ENCODE data around the gene SLC29A3. TPM values are rescaled to one million over a fixed set of nuclear protein-coding genes. Genes with fewer than 3 reads are reported as not detected.

SLC29A3 gene
- total RNA-seq, 4 donors from 2014 or later, result 1.0 to 13.8 (median 5.5) TPM

DNA sequence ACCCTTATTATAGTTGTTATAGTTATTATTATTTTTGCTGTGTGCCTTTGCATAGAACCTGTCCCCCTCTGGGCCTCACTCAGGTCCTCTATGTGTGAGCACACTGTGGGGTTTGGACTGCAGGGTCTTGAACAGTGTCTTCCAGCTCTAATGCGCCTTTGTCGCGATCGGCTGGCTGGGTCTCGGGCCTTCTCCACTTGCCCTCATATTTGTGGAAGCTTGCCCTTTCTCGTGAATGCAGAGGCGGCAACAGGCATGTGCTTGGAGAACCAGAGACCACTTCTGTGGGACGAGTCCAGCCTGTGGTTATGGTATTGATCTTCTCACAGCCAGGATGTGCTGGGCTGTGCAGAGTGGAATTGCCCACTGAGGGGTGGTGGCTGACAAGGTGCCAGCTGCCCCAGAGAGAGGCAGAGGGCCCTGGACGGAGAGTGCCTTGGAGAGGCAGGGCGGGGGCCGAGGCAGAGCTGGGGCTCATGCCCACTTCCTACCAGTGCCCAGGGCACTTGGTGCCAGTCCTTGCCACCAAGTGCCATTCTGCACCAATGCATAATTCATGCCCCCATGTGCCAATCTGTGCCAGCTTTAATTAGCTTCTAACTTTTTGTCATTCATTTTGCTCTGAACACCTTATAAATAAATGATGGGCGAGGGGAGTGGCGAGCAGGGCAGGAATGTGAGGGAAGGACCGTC is 70.9 kb downstream of the SLC29A3 start:
- Histone ChIP-seq H3K4me3 (no peak overlapping the region), H3K9me3 (no peaks in the 10 kb centered on the region), H3K4me1 (no peaks in the 10 kb centered on the region), H3K27me3 (no peaks in the 10 kb centered on the region), H3K36me3 (no peaks in the 10 kb centered on the region), H3K27ac (no peak overlapping the region)
- TF ChIP-seq, protein P1, sequence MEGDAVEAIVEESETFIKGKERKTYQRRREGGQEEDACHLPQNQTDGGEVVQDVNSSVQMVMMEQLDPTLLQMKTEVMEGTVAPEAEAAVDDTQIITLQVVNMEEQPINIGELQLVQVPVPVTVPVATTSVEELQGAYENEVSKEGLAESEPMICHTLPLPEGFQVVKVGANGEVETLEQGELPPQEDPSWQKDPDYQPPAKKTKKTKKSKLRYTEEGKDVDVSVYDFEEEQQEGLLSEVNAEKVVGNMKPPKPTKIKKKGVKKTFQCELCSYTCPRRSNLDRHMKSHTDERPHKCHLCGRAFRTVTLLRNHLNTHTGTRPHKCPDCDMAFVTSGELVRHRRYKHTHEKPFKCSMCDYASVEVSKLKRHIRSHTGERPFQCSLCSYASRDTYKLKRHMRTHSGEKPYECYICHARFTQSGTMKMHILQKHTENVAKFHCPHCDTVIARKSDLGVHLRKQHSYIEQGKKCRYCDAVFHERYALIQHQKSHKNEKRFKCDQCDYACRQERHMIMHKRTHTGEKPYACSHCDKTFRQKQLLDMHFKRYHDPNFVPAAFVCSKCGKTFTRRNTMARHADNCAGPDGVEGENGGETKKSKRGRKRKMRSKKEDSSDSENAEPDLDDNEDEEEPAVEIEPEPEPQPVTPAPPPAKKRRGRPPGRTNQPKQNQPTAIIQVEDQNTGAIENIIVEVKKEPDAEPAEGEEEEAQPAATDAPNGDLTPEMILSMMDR (IDR thresholded peaks at IDR 0.05), result no peak
- TF ChIP-seq POLR2A (IDR thresholded peaks at IDR 0.05), result no peak
- intact Hi-C loops (cut with DNase I; ENCODE audit: low total_unique reads), result loop anchor here (10.0 kb wide), 2 partner anchors 185 to 315 kb away; no protein-coding TSS in a partner anchor
- DNase-seq, result no peak

DNA sequence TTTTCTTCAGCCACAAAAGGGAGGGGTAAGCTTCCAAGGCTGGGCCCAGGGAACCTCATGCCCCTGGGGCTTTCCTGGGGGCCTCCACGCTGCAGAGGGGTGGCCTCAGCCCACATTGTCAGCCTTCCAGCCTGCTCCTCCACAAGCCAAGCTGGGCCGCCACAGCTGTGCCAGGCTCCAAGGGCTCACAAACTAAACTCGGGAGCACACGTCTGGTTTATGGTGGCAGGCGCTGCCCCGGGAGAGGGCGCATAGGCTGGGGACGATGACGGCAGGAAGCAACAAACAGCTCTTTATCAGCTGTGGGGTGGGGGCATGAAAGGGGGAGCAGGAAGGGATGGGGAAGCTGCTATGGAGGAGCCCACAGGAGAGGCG is 71.4 kb downstream of the SLC29A3 start:
- no peaks in the 10 kb centered on the region for H3K4me1 ChIP-seq
- no peaks in the 10 kb centered on the region for H3K9me3 ChIP-seq
- no peak overlapping the region for H3K27ac ChIP-seq
- H3K36me3 ChIP-seq, result no peaks in the 10 kb centered on the region
- TF ChIP-seq, protein P1 (IDR thresholded peaks at IDR 0.05), result no peak
- no peak for TF ChIP-seq POLR2A (IDR thresholded peaks at IDR 0.05)
- DNase-seq, result no peak
- no peaks in the 10 kb centered on the region for H3K27me3 ChIP-seq
- no peak overlapping the region for H3K4me3 ChIP-seq
- intact Hi-C loops (cut with DNase I; ENCODE audit: low total_unique reads), result loop anchor here (10.0 kb wide), 1 partner anchor 314 kb away; no protein-coding TSS in a partner anchor

DNA sequence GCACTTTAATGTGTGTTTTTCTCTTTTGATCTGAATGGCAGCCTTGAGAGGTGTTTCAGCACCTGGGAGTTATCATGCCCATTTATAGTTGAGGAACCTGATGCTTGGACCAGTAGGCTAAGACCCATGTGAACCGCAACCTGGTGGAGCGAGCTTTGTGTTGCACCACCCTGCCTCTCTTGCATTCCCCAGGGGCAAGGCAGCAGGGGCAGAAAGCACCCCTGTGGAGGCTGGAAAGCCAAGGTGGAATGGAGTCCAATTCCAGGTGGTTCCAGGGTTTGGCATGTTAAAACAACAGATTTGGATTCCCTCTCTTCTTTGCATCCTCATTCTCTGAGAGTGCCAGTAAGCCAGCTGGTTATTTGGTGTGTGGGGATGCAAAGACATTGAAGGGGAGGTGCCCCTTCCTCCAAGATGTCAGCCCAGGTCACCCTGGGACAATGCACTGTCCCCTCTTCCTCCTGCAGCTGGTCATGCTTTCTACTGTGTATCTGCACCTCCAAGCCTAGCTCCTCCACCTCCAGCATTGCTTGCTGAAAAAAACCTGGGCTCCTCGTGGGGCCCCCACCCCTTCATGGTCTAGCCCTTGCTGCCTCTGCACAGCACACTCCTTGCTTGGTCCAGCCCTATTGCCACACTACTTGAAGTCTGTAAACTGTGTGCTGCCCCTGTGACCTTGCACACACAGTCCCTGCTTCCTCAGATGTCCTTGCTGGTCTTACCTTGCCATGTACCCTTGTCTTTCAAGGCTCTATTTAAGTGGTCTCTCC is 72.0 kb downstream of the SLC29A3 start:
- no peaks in the 10 kb centered on the region for H3K36me3 ChIP-seq
- H3K27me3 ChIP-seq, result no peaks in the 10 kb centered on the region
- H3K4me1 ChIP-seq, result no peaks in the 10 kb centered on the region
- no peak overlapping the region for H3K4me3 ChIP-seq
- intact Hi-C loops (cut with DNase I; ENCODE audit: low total_unique reads), result loop anchor here (10.0 kb wide), 1 partner anchor 314 kb away; no protein-coding TSS in a partner anchor
- no peak overlapping the region for H3K27ac ChIP-seq
- no peak for DNase-seq
- no peaks in the 10 kb centered on the region for H3K9me3 ChIP-seq
- TF ChIP-seq, protein P1 (IDR thresholded peaks at IDR 0.05), result no peak
- no peak for TF ChIP-seq POLR2A (IDR thresholded peaks at IDR 0.05)

DNA sequence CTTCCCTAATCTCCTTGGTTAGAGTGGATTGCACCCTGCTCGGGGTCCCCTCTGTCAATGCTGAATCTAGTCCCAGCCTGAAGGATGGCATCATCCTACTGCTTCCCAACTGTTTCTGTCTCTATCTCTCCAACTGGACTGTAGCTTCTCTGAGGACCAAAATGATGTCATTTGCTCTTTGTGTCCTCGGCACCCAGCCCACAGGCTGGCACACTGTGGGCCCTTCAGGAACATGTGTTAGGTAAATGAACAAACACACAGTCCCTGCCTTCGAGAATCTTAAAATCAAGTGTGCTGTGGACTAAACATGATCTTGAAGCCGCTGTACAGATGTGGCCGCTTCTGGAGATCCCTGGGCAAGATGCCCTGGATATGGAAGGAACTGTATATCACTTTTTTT is 72.6 kb downstream of the SLC29A3 start:
- H3K4me1 ChIP-seq, result no peaks in the 10 kb centered on the region
- no peak overlapping the region for H3K27ac ChIP-seq
- H3K4me3 ChIP-seq, result no peak overlapping the region
- no peaks in the 10 kb centered on the region for H3K27me3 ChIP-seq
- intact Hi-C loops (cut with DNase I; ENCODE audit: low total_unique reads), result loop anchor here (10.0 kb wide), 1 partner anchor 313 kb away; no protein-coding TSS in a partner anchor
- DNase-seq, result no peak
- no peak for TF ChIP-seq POLR2A (IDR thresholded peaks at IDR 0.05)
- H3K9me3 ChIP-seq, result no peaks in the 10 kb centered on the region
- H3K36me3 ChIP-seq, result no peaks in the 10 kb centered on the region

DNA sequence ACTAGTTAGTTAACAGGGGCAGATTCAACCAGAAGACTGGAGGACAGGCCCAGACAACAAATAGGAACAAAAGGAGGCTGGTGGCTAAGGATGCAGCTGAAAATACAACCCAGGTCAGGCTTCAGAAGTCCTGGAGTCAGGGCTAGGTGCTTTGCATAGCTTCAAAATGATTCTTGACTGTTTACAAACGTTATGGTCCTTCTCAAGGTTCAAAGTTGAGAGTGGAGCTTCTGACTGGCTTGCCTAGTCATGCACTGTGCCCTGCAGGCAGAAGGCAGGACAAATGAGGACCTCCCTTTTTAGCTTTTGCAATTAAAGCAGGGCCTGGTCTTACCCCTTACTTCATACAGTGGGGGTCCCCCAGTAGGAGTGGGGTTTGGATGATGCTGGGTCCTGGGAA is 73.2 kb downstream of the SLC29A3 start:
- H3K4me1 ChIP-seq, result no peaks in the 10 kb centered on the region
- TF ChIP-seq, protein P1 (IDR thresholded peaks at IDR 0.05), result no peak
- no peak for TF ChIP-seq POLR2A (IDR thresholded peaks at IDR 0.05)
- no peak overlapping the region for H3K27ac ChIP-seq
- H3K27me3 ChIP-seq, result no peaks in the 10 kb centered on the region
- H3K9me3 ChIP-seq, result no peaks in the 10 kb centered on the region
- intact Hi-C loops (cut with DNase I; ENCODE audit: low total_unique reads), result loop anchor here (10.0 kb wide), 1 partner anchor 313 kb away; no protein-coding TSS in a partner anchor
- no peak for DNase-seq
- no peaks in the 10 kb centered on the region for H3K36me3 ChIP-seq
- H3K4me3 ChIP-seq, result no peak overlapping the region

Data from uterus (tissue), 4 donors.